ENCODE measurements around the gene SLC38A4. TPM values are rescaled to one million over a fixed set of nuclear protein-coding genes. Genes with fewer than 3 reads are reported as not detected.

SLC38A4 gene
- total RNA-seq, 1 donor from 2014 or later: 0.29 TPM

DNA sequence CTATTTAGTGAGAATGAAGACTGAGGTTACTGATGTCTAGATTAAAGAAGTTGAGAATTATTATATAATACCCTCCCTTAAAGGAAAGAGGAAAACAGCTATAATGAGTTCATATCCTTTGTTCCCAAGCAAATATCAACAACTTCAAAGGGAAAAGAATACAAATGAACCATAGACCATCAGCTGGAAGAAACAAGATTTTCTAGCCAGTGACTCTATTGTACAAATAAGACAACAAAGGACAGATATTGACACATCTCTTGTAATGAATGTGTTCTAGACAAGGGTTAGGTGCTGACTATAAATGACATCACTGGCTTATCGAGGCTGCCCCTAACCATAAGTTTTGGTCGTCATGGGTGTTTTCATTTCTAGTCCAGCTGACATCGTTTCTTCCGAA lies 48.2 kb downstream of the SLC38A4 start:
- H3K4me3 Mint-ChIP-seq: no peak overlapping the region
- no peaks in the 10 kb centered on the region for H3K9me3 Mint-ChIP-seq
- no peak overlapping the region for H3K27ac Mint-ChIP-seq
- TF ChIP-seq, protein P1, sequence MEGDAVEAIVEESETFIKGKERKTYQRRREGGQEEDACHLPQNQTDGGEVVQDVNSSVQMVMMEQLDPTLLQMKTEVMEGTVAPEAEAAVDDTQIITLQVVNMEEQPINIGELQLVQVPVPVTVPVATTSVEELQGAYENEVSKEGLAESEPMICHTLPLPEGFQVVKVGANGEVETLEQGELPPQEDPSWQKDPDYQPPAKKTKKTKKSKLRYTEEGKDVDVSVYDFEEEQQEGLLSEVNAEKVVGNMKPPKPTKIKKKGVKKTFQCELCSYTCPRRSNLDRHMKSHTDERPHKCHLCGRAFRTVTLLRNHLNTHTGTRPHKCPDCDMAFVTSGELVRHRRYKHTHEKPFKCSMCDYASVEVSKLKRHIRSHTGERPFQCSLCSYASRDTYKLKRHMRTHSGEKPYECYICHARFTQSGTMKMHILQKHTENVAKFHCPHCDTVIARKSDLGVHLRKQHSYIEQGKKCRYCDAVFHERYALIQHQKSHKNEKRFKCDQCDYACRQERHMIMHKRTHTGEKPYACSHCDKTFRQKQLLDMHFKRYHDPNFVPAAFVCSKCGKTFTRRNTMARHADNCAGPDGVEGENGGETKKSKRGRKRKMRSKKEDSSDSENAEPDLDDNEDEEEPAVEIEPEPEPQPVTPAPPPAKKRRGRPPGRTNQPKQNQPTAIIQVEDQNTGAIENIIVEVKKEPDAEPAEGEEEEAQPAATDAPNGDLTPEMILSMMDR (IDR thresholded peaks at IDR 0.05; ENCODE audit: unreplicated experiment): no peak
- no peaks in the 10 kb centered on the region for H3K27me3 Mint-ChIP-seq (ENCODE audit: low read depth)
- H3K36me3 Mint-ChIP-seq: no peaks in the 10 kb centered on the region
- peaks cover 10% of the 10 kb centered on the region for H3K4me1 Mint-ChIP-seq
- no peak for DNase-seq (ENCODE audit: low spot score in 2 of 2, unreplicated experiment in 2 of 2)

DNA sequence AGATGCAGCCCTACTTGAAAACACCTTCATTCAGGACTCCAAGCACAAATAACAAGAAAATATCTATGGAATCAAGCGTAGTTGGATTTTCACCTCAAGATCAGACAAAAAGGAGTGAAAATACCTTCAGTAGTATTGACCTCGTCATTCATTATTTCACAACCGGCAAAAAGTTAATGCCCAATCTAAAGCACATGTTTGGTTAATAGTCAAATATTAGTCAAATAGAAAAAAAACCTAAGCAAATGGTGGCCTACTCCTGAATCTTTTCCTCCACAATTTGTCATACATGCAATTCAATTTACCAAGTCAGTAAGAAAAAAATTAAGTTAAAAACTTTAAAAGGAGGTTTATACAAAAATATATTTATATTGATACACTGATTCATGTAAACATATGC lies 50.0 kb downstream of the SLC38A4 start:
- H3K9me3 Mint-ChIP-seq: no peaks in the 10 kb centered on the region
- no peak overlapping the region for H3K4me3 Mint-ChIP-seq
- TF ChIP-seq, protein P1 (IDR thresholded peaks at IDR 0.05; ENCODE audit: unreplicated experiment): no peak
- H3K27ac Mint-ChIP-seq: no peak overlapping the region
- H3K27me3 Mint-ChIP-seq (ENCODE audit: low read depth): no peaks in the 10 kb centered on the region
- no peak for DNase-seq (ENCODE audit: low spot score in 2 of 2, unreplicated experiment in 2 of 2)
- H3K36me3 Mint-ChIP-seq: no peaks in the 10 kb centered on the region
- H3K4me1 Mint-ChIP-seq: peaks cover 16% of the 10 kb centered on the region

DNA sequence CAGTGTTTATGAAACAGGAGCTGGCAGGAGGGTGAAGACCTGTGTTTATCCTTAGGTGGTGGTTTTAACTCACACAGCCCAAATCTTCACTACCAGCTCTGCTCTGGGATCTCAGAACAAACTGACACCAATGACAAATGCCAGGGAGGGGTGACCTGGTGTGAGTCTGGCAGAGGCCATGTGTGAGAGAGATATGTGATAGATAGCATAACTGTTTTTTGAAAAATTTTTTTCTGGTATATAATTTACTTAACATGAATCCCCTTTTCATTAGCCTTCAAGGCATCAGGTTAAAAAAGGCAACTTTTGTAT lies 51.5 kb downstream of the SLC38A4 start:
- Mint-ChIP-seq H3K4me3 (no peak overlapping the region), H3K36me3 (no peaks in the 10 kb centered on the region), H3K27ac (peak overlapping the region; percentile 13), H3K9me3 (no peaks in the 10 kb centered on the region), H3K27me3 (ENCODE audit: low read depth) (no peaks in the 10 kb centered on the region), H3K4me1 (peaks cover 26% of the 10 kb centered on the region)
- no peak for DNase-seq (ENCODE audit: low spot score in 2 of 2, unreplicated experiment in 2 of 2)
- TF ChIP-seq, protein P1 (IDR thresholded peaks at IDR 0.05; ENCODE audit: unreplicated experiment): no peak

DNA sequence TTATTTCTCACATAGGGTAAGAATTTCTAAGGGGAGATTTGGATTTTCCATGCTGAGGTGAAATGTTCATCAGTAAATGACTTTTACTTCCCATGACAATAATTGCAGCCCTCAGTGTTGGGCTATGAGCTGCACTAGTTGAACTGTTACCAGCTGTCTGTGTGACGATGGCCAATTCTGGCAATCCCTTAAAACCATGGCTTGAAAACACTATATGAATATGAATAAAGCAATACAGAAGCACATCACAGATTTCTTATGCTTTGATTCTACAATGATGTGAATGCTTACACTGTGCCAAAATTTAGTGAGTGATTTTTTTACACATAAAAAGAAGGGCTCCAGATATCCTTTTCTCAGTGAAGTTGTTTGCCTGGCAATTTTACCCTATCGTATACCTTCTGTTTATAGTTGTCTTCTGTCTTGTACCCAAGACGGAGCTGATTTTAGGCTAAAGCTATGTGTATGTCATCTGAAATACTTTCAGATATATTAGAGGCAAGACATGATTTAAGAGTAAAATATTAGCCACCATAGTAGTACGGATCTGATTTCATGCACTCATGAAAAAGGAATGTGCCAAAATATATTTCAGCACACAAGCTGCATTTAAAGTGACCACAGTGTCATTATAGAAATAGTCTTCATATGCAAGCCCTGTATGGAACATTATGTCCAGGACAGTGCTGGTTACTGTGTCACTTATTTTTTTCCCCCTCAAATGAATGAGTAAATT lies 52.0 kb downstream of the SLC38A4 start:
- TF ChIP-seq, protein P1 (IDR thresholded peaks at IDR 0.05; ENCODE audit: unreplicated experiment): no peak
- no peaks in the 10 kb centered on the region for H3K36me3 Mint-ChIP-seq
- H3K4me1 Mint-ChIP-seq: peaks cover 26% of the 10 kb centered on the region

DNA sequence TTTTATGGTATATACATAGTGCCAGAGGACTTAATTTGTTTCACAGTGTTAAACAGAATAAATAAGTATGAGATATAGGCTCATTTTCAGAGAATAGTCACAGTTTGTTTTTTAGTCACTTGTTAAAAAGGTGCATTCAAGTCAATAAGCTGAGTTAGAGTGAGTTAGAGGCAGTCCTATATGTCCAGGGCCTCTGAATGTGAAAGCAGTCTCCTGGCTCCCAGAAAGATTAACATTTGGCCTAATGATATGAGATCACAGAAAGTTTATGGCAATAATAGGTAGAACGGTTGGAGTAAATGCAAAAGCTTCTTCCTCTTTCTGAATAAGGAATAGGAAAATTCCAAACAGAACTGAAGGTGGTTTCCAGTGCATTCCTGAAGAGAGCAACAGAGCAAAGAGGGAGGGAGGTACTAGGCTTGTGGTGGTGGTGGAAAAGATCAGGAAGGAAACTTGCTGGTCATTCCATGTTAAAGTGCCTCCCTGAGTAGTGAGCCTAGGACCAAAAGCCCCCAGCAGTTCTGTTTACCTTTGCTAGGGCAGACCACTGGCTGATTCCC lies 54.4 kb downstream of the SLC38A4 start:
- H3K27ac Mint-ChIP-seq: peak overlapping the region; percentile 7
- H3K9me3 Mint-ChIP-seq: no peaks in the 10 kb centered on the region
- peaks cover 26% of the 10 kb centered on the region for H3K4me1 Mint-ChIP-seq
- DNase-seq (ENCODE audit: low spot score in 2 of 2, unreplicated experiment in 2 of 2): no peak
- H3K4me3 Mint-ChIP-seq: no peak overlapping the region
- H3K36me3 Mint-ChIP-seq: no peaks in the 10 kb centered on the region
- H3K27me3 Mint-ChIP-seq (ENCODE audit: low read depth): no peaks in the 10 kb centered on the region
- TF ChIP-seq, protein P1 (IDR thresholded peaks at IDR 0.05; ENCODE audit: unreplicated experiment): no peak

More for the DNA sequence above, 52.0 kb downstream of the SLC38A4 start:
- peak overlapping the region; percentile 13 for H3K27ac Mint-ChIP-seq
- no peaks in the 10 kb centered on the region for H3K9me3 Mint-ChIP-seq
- H3K4me3 Mint-ChIP-seq: no peak overlapping the region
- DNase-seq (ENCODE audit: low spot score in 2 of 2, unreplicated experiment in 2 of 2): no peak
- H3K27me3 Mint-ChIP-seq (ENCODE audit: low read depth): no peaks in the 10 kb centered on the region

Measured in mesothelial cell of epicardium (in vitro differentiated cells).